WTC11 (cell line): ENCODE data around the gene RASGRP4.

ENCODE experiments used
- CDX4 ChIP-seq: fragments of 250-450 bp; sonication (Bioruptor Pico); IDR thresholded peaks from 2 replicates; pipeline ENCODE4 v1.9.0; 2021; ENCODE audit warnings: moderate library complexity, mild to moderate bottlenecking, inconsistent platforms, borderline replicate concordance
- CREM ChIP-seq: sonication (generic); formaldehyde crosslinking; IDR thresholded peaks from 2 replicates; pipeline ENCODE4 v1.8.1; 2022; ENCODE audit warnings: mild to moderate bottlenecking, missing genetic modification reagents, moderate library complexity
- CTCF ChIP-seq: fragments of 200-600 bp; IDR thresholded peaks from 2 replicates; pipeline ENCODE4 v1.8.0; 2022; ENCODE audit warnings: antibody characterized with exemption
- ESRRA ChIP-seq: sonication (generic); formaldehyde crosslinking; IDR thresholded peaks from 2 replicates; pipeline ENCODE4 v1.8.1; 2022; ENCODE audit warnings: mild to moderate bottlenecking, missing genetic modification reagents, borderline replicate concordance
- FOXJ3 ChIP-seq: sonication (generic); formaldehyde crosslinking; IDR thresholded peaks from 2 replicates; pipeline ENCODE4 v1.9.0; 2021; ENCODE audit warnings: missing genetic modification reagents, mild to moderate bottlenecking, borderline replicate concordance
- FOXP4 ChIP-seq: sonication (generic); formaldehyde crosslinking; IDR thresholded peaks from 2 replicates; pipeline ENCODE4 v1.8.0; 2022; ENCODE audit warnings: mild to moderate bottlenecking, missing genetic modification reagents
- IRF2 ChIP-seq: sonication (generic); formaldehyde crosslinking; IDR thresholded peaks from 2 replicates; pipeline ENCODE4 v1.8.0; 2022; ENCODE audit warnings: low read depth, missing genetic modification reagents, borderline replicate concordance
- NFYB ChIP-seq: sonication (generic); formaldehyde crosslinking; conservative IDR thresholded peaks from 2 replicates; pipeline ENCODE4 v1.8.0; 2022; ENCODE audit warnings: low read depth, missing genetic modification reagents
- SP1 ChIP-seq: sonication (generic); formaldehyde crosslinking; conservative IDR thresholded peaks from 2 replicates; pipeline ENCODE4 v1.8.1; 2022; ENCODE audit warnings: missing genetic modification reagents
- STAT6 ChIP-seq: sonication (generic); formaldehyde crosslinking; conservative IDR thresholded peaks from 2 replicates; pipeline ENCODE4 v1.8.1; 2023; ENCODE audit warnings: mild to moderate bottlenecking, low read depth, missing genetic modification reagents, moderate library complexity
- TCF7 ChIP-seq: sonication (generic); formaldehyde crosslinking; IDR thresholded peaks from 2 replicates; pipeline ENCODE4 v1.8.0; 2022; ENCODE audit warnings: mild to moderate bottlenecking, low read depth, missing genetic modification reagents, moderate library complexity
- ZNF671 ChIP-seq: fragments of 250-450 bp; sonication (Bioruptor Pico); IDR thresholded peaks from 2 replicates; pipeline ENCODE4 v1.8.0; 2021; ENCODE audit warnings: mild to moderate bottlenecking
- TF ChIP-seq, protein P1 (sequence below): sonication (generic); formaldehyde crosslinking; IDR thresholded peaks from 2 replicates; pipeline ENCODE4 v1.8.0; 2022; ENCODE audit warnings: mild to moderate bottlenecking, missing genetic modification reagents

- TF ChIP-seq CTCF (no peak), CREM (no peak), FOXP4 (CRISPR knock-in tag) (no peak), ESRRA (CRISPR knock-in tag) (no peak), ZNF671 (CRISPR knock-in tag) (no peak), CDX4 (CRISPR knock-in tag) (no peak), FOXJ3 (no peak), TCF7 (no peak), IRF2 (no peak), SP1 (CRISPR knock-in tag) (no peak), NFYB (CRISPR knock-in tag) (no peak), STAT6 (CRISPR knock-in tag) (no peak)
- TF ChIP-seq, protein P1, sequence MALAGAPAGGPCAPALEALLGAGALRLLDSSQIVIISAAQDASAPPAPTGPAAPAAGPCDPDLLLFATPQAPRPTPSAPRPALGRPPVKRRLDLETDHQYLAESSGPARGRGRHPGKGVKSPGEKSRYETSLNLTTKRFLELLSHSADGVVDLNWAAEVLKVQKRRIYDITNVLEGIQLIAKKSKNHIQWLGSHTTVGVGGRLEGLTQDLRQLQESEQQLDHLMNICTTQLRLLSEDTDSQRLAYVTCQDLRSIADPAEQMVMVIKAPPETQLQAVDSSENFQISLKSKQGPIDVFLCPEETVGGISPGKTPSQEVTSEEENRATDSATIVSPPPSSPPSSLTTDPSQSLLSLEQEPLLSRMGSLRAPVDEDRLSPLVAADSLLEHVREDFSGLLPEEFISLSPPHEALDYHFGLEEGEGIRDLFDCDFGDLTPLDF: no peak
Measured at GRCh38 chr19:38370299-38370698, 55.7 kb downstream of the RASGRP4 start.
